SKM-1 treated with dmso at 0.1 percent for 144 hours (cell line): ENCODE results near the gene CYP4B1.
"Not testable (repeated sequence)": the region's sequence is repeated elsewhere in the genome, so short reads cannot be mapped to it uniquely, and the experiment has no call there.

Source experiments
- DNase-seq: peaks from one replicate; lab custom pipeline; 2025; ENCODE audit not compliant: unreplicated experiment; lab: John Stamatoyannopoulos, UW

CYP4B1 gene

DNA sequence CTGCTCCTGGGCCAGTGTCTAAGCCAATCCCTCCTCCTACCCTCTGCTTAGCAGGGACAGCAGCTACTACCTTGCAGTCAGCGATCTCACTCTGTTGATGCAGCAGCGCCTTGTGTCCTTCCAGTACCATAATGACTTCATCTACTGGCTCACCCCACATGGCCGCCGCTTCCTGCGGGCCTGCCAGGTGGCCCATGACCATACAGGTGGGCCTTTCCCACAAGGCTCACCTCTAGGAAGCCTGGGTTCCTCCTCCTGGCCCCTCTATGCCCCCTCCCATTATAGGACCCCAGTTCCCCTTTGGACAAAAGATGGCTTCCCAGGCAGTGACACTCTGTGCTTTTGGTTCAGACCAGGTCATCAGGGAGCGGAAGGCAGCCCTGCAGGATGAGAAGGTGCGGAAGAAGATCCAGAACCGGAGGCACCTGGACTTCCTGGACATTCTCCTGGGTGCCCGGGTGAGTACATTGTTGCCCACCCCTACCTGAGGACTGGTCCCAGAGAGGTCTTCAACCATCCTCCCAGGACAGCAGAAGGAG lies 15.1 kb downstream of the CYP4B1 start:
- no peak for DNase-seq

DNA sequence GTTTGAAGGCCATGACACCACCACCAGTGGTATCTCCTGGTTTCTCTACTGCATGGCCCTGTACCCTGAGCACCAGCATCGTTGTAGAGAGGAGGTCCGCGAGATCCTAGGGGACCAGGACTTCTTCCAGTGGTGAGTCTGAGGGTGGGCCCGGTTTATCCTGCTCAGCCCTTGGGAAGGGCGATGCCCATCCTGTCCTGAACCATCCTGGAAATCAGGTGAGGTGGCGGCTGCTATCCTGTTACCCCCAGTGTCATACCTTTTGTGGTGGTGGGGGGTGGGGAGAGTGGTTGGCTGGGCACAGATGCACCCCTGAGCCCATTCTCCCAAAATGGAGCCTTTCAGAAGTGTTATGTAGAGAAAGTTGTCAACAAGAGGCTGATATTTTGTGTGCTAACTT lies 16.3 kb downstream of the CYP4B1 start:
- DNase-seq: no peak

DNA sequence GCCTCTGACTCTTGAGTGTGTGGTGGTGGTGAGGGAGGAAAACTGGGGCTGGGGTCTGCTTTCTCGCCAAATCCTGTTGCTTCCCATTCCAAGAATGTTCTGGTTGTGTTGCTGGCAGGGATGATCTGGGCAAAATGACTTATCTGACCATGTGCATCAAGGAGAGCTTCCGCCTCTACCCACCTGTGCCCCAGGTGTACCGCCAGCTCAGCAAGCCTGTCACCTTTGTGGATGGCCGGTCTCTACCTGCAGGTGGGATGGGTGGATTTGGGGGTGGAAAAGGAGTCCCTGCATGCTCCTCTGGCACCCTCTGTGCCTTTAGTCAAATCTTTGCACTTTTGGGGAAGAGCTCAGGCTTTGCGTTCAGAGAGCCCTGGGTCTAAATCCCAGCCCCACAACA lies 18.1 kb downstream of the CYP4B1 start:
- no peak for DNase-seq

DNA sequence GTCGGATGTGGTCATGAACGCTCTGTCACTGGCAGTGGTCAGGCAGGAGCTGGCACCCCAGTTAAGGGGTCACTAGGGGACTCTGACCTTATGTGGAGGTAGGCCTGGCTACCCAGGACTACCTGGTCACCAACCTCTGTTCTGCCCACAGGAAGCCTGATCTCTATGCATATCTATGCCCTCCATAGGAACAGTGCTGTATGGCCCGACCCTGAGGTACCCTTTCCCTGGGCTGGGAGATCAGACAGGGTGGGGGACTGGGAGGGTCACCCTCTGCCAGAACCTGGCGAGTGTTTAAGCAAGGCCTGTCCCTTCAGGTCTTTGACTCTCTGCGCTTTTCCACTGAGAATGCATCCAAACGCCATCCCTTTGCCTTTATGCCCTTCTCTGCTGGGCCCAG lies 19.0 kb downstream of the CYP4B1 start:
- no peak for DNase-seq

DNA sequence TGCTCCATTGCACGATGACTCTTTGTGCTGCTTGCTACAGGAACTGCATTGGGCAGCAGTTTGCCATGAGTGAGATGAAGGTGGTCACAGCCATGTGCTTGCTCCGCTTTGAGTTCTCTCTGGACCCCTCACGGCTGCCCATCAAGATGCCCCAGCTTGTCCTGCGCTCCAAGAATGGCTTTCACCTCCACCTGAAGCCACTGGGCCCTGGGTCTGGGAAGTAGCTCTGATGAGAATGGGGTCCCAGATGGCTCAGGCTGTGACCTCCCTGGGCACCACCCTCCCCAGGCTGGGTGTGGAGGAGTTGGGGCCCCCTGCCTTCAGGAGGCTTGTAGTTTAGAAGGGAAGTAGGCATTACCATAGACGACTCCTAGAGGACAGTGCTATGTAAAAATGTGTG lies 19.7 kb downstream of the CYP4B1 start:
- no peak for DNase-seq

DNA sequence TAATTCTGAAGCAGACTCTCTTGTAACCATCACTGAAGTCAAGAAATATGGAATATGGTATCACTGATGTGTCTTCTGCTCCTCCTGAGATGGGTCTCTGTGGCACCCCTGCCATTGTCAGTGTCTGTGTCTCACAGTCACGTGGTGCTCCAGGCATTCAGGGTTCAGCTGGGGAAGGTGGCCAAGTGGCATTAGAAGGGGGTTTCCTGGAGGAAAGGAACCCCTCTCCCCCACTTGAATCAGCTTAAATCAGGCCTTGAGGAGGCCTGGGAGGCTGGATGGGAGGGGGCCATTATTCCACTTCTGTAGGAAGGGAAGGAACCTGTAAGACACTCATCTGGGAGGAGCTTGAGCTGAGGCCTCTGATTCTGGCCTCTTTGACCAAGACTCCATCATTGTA lies 20.5 kb downstream of the CYP4B1 start:
- DNase-seq: no peak

DNA sequence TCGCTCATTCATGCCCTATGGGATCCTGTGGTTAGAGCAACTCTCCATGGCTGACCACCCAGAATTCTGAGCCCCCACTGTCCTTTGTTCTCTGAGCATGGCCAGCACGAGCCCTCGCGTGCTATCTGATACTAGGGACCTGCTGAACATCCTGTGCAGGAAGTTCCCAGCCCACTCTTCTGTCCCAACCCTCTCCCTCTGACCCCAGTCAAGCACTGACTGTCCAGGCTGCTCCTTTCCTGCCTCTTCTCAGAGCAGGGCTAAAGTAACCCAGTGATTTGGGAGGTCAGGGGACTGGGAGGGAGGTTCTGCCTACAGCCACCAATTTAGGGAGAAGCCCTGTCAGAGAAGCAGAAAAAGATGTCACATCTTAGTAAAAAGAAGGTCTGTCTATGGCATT lies 21.2 kb downstream of the CYP4B1 start:
- DNase-seq: no peak

DNA sequence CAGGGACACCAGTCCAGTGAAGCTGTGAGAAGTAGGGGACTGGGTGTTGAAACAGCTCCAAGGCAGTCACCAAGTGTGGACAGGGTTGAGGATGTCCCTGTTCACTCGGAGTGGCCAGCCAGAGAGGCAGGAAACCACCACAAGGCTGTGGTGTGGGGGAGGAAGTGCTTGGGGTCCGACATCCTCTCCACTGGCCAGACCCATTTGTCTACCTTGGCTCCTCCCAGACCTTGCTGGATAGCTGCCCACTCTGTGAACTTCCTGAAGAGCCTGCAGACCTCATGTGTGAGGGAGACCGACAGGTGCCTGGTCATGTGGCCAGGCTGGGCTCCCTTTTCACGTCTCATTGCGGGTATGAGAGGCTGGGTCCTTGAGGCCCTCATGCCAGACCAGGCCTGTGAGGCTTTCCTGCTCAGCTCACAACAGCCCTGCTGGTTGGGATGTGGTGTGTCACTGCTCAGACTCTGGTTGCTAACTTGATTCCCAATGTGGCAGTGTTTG lies 21.8 kb downstream of the CYP4B1 start:
- no peak for DNase-seq

DNA sequence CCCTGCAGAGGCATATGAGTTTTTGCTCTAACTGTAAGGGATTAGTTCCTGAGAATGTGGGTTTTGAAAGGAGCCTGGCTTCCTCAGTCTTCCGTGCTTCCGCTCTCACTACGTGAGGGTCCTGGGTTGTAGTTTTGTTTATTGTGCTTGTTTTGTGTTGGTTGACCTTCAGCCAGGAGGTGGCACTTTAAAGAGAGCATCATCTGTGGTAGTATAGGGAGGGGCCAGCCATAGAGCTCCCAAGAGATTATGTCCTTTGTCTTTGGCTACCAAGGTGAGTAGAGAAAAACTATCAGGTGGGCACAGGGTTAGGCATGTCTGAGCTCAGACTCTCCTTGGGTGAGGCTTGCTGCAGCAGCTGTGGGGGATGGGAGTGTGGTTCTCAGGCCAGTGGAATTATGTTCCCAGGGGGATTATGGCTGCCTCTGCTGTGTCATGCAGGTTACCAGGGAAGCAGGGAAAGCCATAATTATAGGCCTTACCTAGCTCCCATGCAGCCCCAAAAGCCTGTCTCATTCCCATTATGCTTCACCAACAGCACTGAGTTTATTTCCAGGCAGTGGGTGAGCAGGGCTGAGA lies 23.5 kb downstream of the CYP4B1 start:
- DNase-seq: no peak

DNA sequence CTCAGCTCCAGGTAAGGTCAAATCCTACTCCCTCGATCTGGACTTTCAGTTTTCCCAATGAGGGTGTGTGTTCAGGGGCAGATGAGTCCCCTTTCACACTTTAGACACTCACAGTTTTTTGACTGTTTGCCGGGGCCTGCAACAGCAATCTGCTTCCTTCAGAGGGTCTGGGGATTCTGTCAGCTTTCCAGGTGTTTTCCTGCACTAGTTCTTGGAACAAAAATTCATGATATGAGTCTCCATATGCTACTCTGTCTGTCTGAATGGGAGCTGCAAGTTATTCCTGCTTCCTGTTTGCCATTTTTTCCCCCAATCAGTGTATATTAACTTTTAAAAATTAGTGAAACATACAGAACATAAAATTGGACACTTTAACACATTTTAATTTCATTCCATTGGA lies 24.3 kb downstream of the CYP4B1 start:
- no peak for DNase-seq

DNA sequence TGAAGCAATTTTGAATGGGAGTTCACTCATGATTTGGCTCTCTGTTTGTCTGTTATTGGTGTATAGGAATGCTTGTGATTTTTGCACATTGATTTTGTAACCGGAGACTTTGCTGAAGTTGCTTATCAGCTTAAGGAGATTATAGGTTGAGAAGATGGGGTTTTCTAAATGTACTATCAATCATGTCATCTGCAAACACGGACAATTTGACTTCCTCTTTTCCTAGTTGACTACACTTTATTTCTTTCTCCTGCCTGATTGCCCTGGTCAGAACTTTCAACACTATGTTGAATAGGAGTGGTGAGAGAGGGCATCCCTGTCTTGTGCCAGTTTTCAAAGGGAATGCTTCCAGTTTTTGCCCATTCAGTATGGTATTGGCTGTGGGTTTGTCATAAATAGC lies 28.0 kb downstream of the CYP4B1 start:
- not testable (repeated sequence) for DNase-seq

DNA sequence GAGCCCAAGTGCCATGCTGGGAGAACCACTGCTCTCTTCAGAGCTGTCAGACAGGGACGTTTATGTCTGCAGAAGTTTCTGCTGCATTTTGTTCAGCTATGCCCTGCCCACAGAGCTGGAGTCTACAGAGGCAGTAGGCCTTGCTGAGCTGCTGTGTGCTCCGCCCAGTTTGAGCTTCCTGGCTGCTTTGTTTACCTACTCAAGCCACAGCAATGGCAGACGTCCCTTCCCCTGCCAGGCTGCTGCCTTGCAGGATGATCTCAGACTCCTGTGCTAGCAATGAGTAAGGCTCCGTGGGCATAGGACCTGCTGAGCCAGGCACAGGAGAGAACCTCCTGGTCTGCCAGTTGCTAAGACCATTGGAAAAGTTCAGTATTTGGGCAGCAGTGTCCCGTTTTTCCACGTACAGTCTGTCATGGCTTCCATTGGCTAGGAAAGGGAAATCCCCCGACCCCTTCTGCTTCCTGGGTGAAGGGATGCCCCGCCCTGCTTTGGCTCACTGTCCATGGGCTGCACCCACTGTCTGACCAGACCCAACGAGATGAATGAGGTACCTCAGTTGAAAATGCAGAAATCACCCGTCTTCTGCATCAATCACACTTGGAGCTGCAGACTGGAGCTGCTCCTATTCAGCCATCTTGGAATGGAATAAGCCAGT lies 31.9 kb downstream of the CYP4B1 start:
- no peak for DNase-seq

DNA sequence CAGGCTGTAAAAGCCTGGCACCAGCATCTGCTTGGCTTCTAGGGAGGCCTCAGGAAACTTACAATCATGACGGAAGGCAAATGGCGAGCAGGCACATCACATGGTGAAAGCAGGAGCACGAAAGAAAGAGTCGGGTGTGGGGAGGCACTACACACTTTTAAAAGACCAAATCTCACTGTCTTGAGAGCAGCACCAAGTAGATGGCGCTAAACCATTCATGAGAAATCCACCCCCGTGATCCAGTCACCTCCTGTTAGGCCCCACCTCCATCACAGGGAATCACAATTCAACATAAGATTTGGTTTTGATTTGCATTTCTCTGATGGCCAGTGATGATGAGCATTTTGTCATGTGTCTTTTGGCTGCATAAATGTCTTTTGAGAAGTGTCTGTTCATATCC lies 36.6 kb downstream of the CYP4B1 start:
- DNase-seq: not testable (repeated sequence)

DNA sequence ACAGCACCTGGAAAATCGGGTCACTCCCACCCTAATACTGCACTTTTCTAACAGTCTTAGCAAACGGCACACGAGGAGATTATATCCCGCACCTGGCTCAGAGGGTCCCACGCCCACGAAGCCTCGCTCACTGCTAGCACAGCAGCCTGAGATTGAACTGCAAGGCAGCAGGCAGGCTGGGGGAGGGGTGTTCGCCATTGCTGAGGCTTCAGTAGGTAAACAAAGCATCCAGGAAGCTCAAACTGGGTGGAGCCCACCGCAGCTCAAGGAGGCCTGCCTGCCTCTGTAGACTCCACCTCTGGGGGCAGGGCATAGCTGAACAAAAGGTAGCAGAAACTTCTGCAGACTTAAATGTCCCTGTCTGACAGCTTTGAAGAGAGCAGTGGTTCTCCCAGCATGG lies 47.5 kb downstream of the CYP4B1 start:
- not testable (repeated sequence) for DNase-seq

DNA sequence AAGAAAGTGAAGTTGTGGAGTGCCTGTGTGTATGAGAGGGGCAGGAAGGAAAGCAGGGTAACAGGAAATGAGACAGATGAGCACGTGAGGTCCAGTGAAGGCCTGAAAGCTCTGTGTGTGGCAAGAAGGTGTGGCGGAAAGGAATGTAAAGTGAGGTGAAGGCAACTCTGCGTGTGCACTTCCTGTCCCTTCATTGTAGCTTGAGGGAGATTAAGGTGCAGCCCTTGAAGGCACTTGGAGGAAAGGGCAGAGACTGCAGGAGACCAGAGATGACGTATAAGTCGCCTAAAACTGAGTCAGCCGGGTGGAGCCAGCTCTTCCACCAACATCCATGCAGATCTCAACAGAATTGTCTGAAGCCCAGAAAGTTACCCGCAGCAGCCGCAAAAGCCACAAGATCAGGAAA lies 58.8 kb downstream of the CYP4B1 start:
- not testable (repeated sequence) for DNase-seq

DNA sequence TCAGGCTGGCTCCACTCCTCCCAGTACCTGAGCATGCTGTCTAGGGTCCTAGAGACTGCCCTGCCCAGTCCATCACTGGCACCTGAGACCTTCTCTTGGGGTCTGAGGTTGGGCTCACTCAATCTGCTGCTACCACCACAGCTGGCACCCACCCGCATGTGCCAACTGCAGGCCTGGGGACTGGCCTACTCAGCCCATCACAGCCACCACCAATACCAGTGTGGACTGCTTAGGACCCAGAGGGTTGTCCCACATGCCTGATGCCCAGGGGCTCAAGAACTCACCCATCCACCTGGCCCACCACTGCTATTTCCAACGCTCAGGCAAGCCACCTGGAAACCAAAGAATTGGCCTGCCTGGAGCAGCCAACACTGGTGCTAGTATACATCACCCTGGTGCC lies 63.5 kb downstream of the CYP4B1 start:
- DNase-seq: no peak
